SK-N-SH treated with all-trans-retinoic acid at 6 μM for 48 hours (cell line): ENCODE results near the gene LLGL2.

ENCODE experiments used
- ATAC-seq: fragments of 200-7000 bp; cut with Tn5 transposase; 3 replicates; pipeline ENCODE4 v1.9.1; 2020; ENCODE audit warnings: mild to moderate bottlenecking, moderate library complexity
- ARNTL ChIP-seq: fragments of 450-650 bp; formaldehyde crosslinking; IDR thresholded peaks from 2 replicates; pipeline ENCODE4 v1.5.0; 2020; ENCODE audit warnings: low read depth, mild to moderate bottlenecking, moderate library complexity, borderline replicate concordance
- BACH2 ChIP-seq: fragments of 250-450 bp; sonication (Bioruptor Pico); IDR thresholded peaks from 2 replicates; pipeline ENCODE4 v1.9.0; 2021; ENCODE audit warnings: mild to moderate bottlenecking, borderline replicate concordance
- CREB5 ChIP-seq: fragments of 250-450 bp; sonication (Bioruptor Pico); IDR thresholded peaks from 2 replicates; pipeline ENCODE4 v1.5.1; 2020; ENCODE audit warnings: low read depth, mild to moderate bottlenecking, moderate library complexity
- CSDC2 ChIP-seq: fragments of 250-450 bp; sonication (Bioruptor Pico); IDR thresholded peaks from 2 replicates; pipeline ENCODE4 v1.5.0; 2020; ENCODE audit warnings: mild to moderate bottlenecking, moderate library complexity
- CSRNP3 ChIP-seq: fragments of 250-450 bp; sonication (Bioruptor Pico); IDR thresholded peaks from 2 replicates; pipeline ENCODE4 v1.5.1; 2021; ENCODE audit warnings: mild to moderate bottlenecking, moderate library complexity
- ESRRG ChIP-seq: fragments of 250-450 bp; sonication (Bioruptor Pico); IDR thresholded peaks from 2 replicates; pipeline ENCODE4 v1.6.1; 2021; ENCODE audit warnings: mild to moderate bottlenecking
- GLIS3 ChIP-seq: fragments of 250-450 bp; sonication (Bioruptor Pico); IDR thresholded peaks from 2 replicates; pipeline ENCODE4 v1.5.0; 2020; ENCODE audit warnings: mild to moderate bottlenecking, moderate library complexity
- ISL1 ChIP-seq: fragments of 250-450 bp; sonication (Bioruptor Pico); IDR thresholded peaks from 2 replicates; pipeline ENCODE4 v2.1.2; 2022; ENCODE audit warnings: mild to moderate bottlenecking, moderate library complexity
- OSR1 ChIP-seq: fragments of 250-450 bp; sonication (Bioruptor Pico); IDR thresholded peaks from 2 replicates; pipeline ENCODE4 v1.8.0; 2022; ENCODE audit warnings: moderate library complexity, mild to moderate bottlenecking, inconsistent platforms
- PATZ1 ChIP-seq: fragments of 250-450 bp; sonication (Bioruptor Pico); IDR thresholded peaks from 2 replicates; pipeline ENCODE4 v1.8.0; 2020; ENCODE audit warnings: mild to moderate bottlenecking, moderate library complexity, borderline replicate concordance
- POU6F1 ChIP-seq: fragments of 250-450 bp; sonication (Bioruptor Pico); IDR thresholded peaks from 2 replicates; pipeline ENCODE4 v1.8.0; 2021; ENCODE audit warnings: low read depth, mild to moderate bottlenecking, moderate library complexity, borderline replicate concordance
- PPARA ChIP-seq: fragments of 250-450 bp; sonication (Bioruptor Pico); IDR thresholded peaks from 2 replicates; pipeline ENCODE4 v1.5.0; 2020; ENCODE audit warnings: mild to moderate bottlenecking, borderline replicate concordance
- RARB ChIP-seq: fragments of 250-450 bp; sonication (Bioruptor Pico); IDR thresholded peaks from 2 replicates; pipeline ENCODE4 v1.8.0; 2021; ENCODE audit warnings: mild to moderate bottlenecking, moderate library complexity
- TCF4 ChIP-seq: fragments of 250-450 bp; sonication (Bioruptor Pico); IDR thresholded peaks from 2 replicates; pipeline ENCODE4 v1.8.0; 2021; ENCODE audit warnings: mild to moderate bottlenecking, moderate library complexity, borderline replicate concordance
- TOX ChIP-seq: fragments of 250-450 bp; sonication (Bioruptor Pico); IDR thresholded peaks from 2 replicates; pipeline ENCODE4 v1.8.0; 2021; ENCODE audit warnings: mild to moderate bottlenecking, moderate library complexity, borderline replicate concordance
- TSHZ2 ChIP-seq: fragments of 250-450 bp; sonication (Bioruptor Pico); IDR thresholded peaks from 2 replicates; pipeline ENCODE4 v1.5.0; 2020; ENCODE audit warnings: mild to moderate bottlenecking, moderate library complexity
- ZC3H10 ChIP-seq: fragments of 250-450 bp; sonication (Bioruptor Pico); IDR thresholded peaks from 2 replicates; pipeline ENCODE4 v1.5.1; 2021; ENCODE audit warnings: mild to moderate bottlenecking, moderate library complexity
- ZFP3 ChIP-seq: fragments of 250-450 bp; sonication (Bioruptor Pico); IDR thresholded peaks from 2 replicates; pipeline ENCODE4 v1.5.0; 2020; ENCODE audit warnings: mild to moderate bottlenecking, moderate library complexity
- ZFP30 ChIP-seq: fragments of 450-650 bp; formaldehyde crosslinking; IDR thresholded peaks from 2 replicates; pipeline ENCODE4 v1.5.0; 2022; ENCODE audit warnings: mild to moderate bottlenecking, moderate library complexity
- ZNF565 ChIP-seq: fragments of 450-650 bp; formaldehyde crosslinking; conservative IDR thresholded peaks from 2 replicates; pipeline ENCODE4 v1.5.0; 2020; ENCODE audit warnings: low read depth, mild to moderate bottlenecking, moderate library complexity
- ZNF70 ChIP-seq: fragments of 450-650 bp; formaldehyde crosslinking; IDR thresholded peaks from 2 replicates; pipeline ENCODE4 v1.5.0; 2020; ENCODE audit warnings: mild to moderate bottlenecking, moderate library complexity
- ZNF8 ChIP-seq: fragments of 450-650 bp; formaldehyde crosslinking; IDR thresholded peaks from 2 replicates; pipeline ENCODE4 v1.5.0; 2020; ENCODE audit warnings: mild to moderate bottlenecking, moderate library complexity

LLGL2 gene

GRCh38 chr17:75503337-75503950, 22.1 kb upstream of the LLGL2 start:
- TF ChIP-seq ZNF70 (no peak), CSDC2 (no peak), GLIS3 (no peak), CSRNP3 (CRISPR knock-in tag) (no peak), ZC3H10 (no peak), TSHZ2 (CRISPR knock-in tag) (no peak), PATZ1 (no peak), ZNF8 (no peak), PPARA (CRISPR knock-in tag) (no peak), OSR1 (no peak), ESRRG (CRISPR knock-in tag) (no peak), POU6F1 (CRISPR knock-in tag) (no peak), TCF4 (CRISPR knock-in tag) (no peak), ISL1 (CRISPR knock-in tag) (no peak), ZFP3 (no peak), ZFP30 (CRISPR knock-in tag) (no peak)
- ATAC-seq, result no peak

GRCh38 chr17:75503976-75504346, 21.5 kb upstream of the LLGL2 start:
- no peak; the same call in 2 of the 3 replicates for ATAC-seq
- TF ChIP-seq ZNF565 (no peak), TCF4 (CRISPR knock-in tag) (no peak), ZNF8 (no peak), ZNF70 (no peak), BACH2 (CRISPR knock-in tag) (no peak), ZFP3 (no peak), ARNTL (CRISPR knock-in tag) (no peak), ISL1 (CRISPR knock-in tag) (no peak), GLIS3 (no peak), TSHZ2 (CRISPR knock-in tag) (no peak), OSR1 (no peak), ESRRG (CRISPR knock-in tag) (no peak), ZC3H10 (no peak), PPARA (CRISPR knock-in tag) (no peak), PATZ1 (no peak), RARB (CRISPR knock-in tag) (no peak), TOX (CRISPR knock-in tag) (no peak), CSRNP3 (CRISPR knock-in tag) (no peak), CREB5 (CRISPR knock-in tag) (no peak)
